UCSD-AML1 (cell line): ENCODE results near the gene ZNF853.
"Not testable (repeated sequence)": the region's sequence is repeated elsewhere in the genome, so short reads cannot be mapped to it uniquely, and the experiment has no call there.

ENCODE experiments used
- DNase-seq: peaks from one replicate; lab custom pipeline; 2025; ENCODE audit not compliant: unreplicated experiment; lab: John Stamatoyannopoulos, UW

Gene ZNF853

GRCh38 chr7:6651851-6652445 is 36.5 kb downstream of the ZNF853 start:
- DNase-seq = no peak

GRCh38 chr7:6652446-6653011 is 37.1 kb downstream of the ZNF853 start:
- no peak for DNase-seq

GRCh38 chr7:6653071-6654003 is 37.9 kb downstream of the ZNF853 start:
- no peak for DNase-seq

- no peak for DNase-seq
Measured at GRCh38 chr7:6654113-6654841, 38.9 kb downstream of the ZNF853 start.

GRCh38 chr7:6654842-6655610 is 39.6 kb downstream of the ZNF853 start:
- no peak for DNase-seq

GRCh38 chr7:6655636-6656385 is 40.4 kb downstream of the ZNF853 start:
- DNase-seq = no peak

- DNase-seq = no peak
Measured at GRCh38 chr7:6656413-6656812, 41.0 kb downstream of the ZNF853 start.

GRCh38 chr7:6658618-6659345 is 43.4 kb downstream of the ZNF853 start:
- DNase-seq = no peak

- DNase-seq = not testable (repeated sequence)
Measured at GRCh38 chr7:6670851-6671250, 55.4 kb downstream of the ZNF853 start.
